ENCODE measurements around the gene ZFYVE27. TPM values are rescaled to one million over a fixed set of nuclear protein-coding genes. Genes with fewer than 3 reads are reported as not detected.
A peak's percentile ranks its signal among the peaks of the same experiment; 100 is the strongest.

The ZFYVE27 gene
- total RNA-seq, 4 donors from 2014 or later, result 61.1 to 121 (median 89.3) TPM

- no peak overlapping the region for H3K27ac ChIP-seq
- H3K4me1 ChIP-seq, result no peaks in the 10 kb centered on the region
- H3K4me3 ChIP-seq, result no peak overlapping the region
- no peaks in the 10 kb centered on the region for H3K27me3 ChIP-seq
- H3K9me3 ChIP-seq, result no peaks in the 10 kb centered on the region
- no peaks in the 10 kb centered on the region for H3K36me3 ChIP-seq
- peak in 1 of 3 donors; percentile 78 for DNase-seq
- TF ChIP-seq, protein P1, sequence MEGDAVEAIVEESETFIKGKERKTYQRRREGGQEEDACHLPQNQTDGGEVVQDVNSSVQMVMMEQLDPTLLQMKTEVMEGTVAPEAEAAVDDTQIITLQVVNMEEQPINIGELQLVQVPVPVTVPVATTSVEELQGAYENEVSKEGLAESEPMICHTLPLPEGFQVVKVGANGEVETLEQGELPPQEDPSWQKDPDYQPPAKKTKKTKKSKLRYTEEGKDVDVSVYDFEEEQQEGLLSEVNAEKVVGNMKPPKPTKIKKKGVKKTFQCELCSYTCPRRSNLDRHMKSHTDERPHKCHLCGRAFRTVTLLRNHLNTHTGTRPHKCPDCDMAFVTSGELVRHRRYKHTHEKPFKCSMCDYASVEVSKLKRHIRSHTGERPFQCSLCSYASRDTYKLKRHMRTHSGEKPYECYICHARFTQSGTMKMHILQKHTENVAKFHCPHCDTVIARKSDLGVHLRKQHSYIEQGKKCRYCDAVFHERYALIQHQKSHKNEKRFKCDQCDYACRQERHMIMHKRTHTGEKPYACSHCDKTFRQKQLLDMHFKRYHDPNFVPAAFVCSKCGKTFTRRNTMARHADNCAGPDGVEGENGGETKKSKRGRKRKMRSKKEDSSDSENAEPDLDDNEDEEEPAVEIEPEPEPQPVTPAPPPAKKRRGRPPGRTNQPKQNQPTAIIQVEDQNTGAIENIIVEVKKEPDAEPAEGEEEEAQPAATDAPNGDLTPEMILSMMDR (IDR thresholded peaks at IDR 0.05), result peak; percentile 31 to 89 (median 77)
- no peak for TF ChIP-seq POLR2A (IDR thresholded peaks at IDR 0.05)
These were observed 35.4 kb upstream of the ZFYVE27 start for GRCh38 chr10:97701438-97702069.

- Histone ChIP-seq H3K27me3 (no peaks in the 10 kb centered on the region), H3K4me3 (no peak overlapping the region), H3K9me3 (no peaks in the 10 kb centered on the region), H3K4me1 (no peaks in the 10 kb centered on the region), H3K27ac (no peak overlapping the region), H3K36me3 (no peaks in the 10 kb centered on the region)
- no peak for DNase-seq
- TF ChIP-seq POLR2A (IDR thresholded peaks at IDR 0.05), result no peak
- TF ChIP-seq, protein P1 (IDR thresholded peaks at IDR 0.05), result no peak
These were observed 33.4 kb upstream of the ZFYVE27 start for GRCh38 chr10:97703398-97704067.

DNA sequence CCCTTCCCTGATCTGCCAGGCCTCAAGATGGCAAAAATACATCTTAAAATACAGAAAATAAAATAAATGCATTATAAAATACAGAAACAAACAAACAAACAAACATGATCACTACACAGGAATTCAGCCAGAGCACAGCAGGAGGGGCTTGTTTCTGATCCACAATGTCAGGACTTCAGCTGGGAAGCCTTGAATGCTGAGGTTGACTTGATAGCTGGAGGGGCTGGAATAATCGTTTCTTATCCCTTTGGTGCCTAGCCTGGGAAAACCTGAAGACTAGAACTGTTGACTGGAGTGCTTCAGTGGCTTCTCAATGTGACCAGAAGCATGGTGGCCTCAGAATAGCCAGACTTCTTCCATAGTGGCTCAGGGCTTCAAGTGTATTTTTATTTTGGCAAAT lies 32.6 kb upstream of the ZFYVE27 start:
- peaks cover 0 to 6% (median 0%) of the 10 kb centered on the region in 4 donors for H3K4me1 ChIP-seq
- TF ChIP-seq, protein P1 (IDR thresholded peaks at IDR 0.05), result no peak
- TF ChIP-seq POLR2A (IDR thresholded peaks at IDR 0.05), result no peak
- H3K27me3 ChIP-seq, result no peaks in the 10 kb centered on the region
- no peak for DNase-seq
- H3K4me3 ChIP-seq, result no peak overlapping the region
- H3K27ac ChIP-seq, result no peak overlapping the region
- no peaks in the 10 kb centered on the region for H3K36me3 ChIP-seq
- H3K9me3 ChIP-seq, result no peaks in the 10 kb centered on the region

GRCh38 chr10:97705006-97705670 lies 31.8 kb upstream of the ZFYVE27 start:
- TF ChIP-seq, protein P1 (IDR thresholded peaks at IDR 0.05), result no peak
- TF ChIP-seq POLR2A (IDR thresholded peaks at IDR 0.05), result no peak
- Histone ChIP-seq H3K36me3 (no peaks in the 10 kb centered on the region), H3K27ac (no peak overlapping the region), H3K9me3 (no peaks in the 10 kb centered on the region), H3K4me1 (peaks cover 0 to 6% (median 0%) of the 10 kb centered on the region in 4 donors), H3K4me3 (no peak overlapping the region), H3K27me3 (no peaks in the 10 kb centered on the region)
- no peak for DNase-seq

- H3K9me3 ChIP-seq, result no peaks in the 10 kb centered on the region
- DNase-seq, result peak in 2 of 3 donors; percentile 30 to 60
- H3K27ac ChIP-seq, result no peak overlapping the region
- H3K27me3 ChIP-seq, result no peaks in the 10 kb centered on the region
- TF ChIP-seq POLR2A (IDR thresholded peaks at IDR 0.05), result no peak
- TF ChIP-seq, protein P1 (IDR thresholded peaks at IDR 0.05), result no peak
- no peak overlapping the region for H3K4me3 ChIP-seq
- peaks cover 0 to 6% (median 0%) of the 10 kb centered on the region in 4 donors for H3K4me1 ChIP-seq
- H3K36me3 ChIP-seq, result no peaks in the 10 kb centered on the region
These were observed 29.6 kb upstream of the ZFYVE27 start for GRCh38 chr10:97707134-97707861.

Measured in Peyer's patch (tissue), 4 donors.